K562 (cell line): Measurements from ENCODE around the gene GALNT7. TPM values are rescaled to one million over a fixed set of nuclear protein-coding genes. Genes with fewer than 3 reads are reported as not detected.

Source experiments
- CUX1 ChIP-seq: fragments of 200-800 bp; sonication (Bioruptor generic); IDR thresholded peaks from 2 replicates; pipeline ENCODE4 v1.6.1; 2016; ENCODE audit warnings: missing genetic modification characterization, missing compliant biosample characterization
- E4F1 ChIP-seq: fragments of 250-450 bp; sonication (Bioruptor Pico); IDR thresholded peaks from 2 replicates; pipeline ENCODE4 v1.5.0; 2021; ENCODE audit warnings: mild to moderate bottlenecking, borderline replicate concordance
- IRF2 ChIP-seq: sonication (generic); formaldehyde crosslinking; IDR thresholded peaks from 2 replicates; pipeline ENCODE4 v1.8.1; 2022; ENCODE audit warnings: mild to moderate bottlenecking, missing genetic modification reagents
- MAFF ChIP-seq: IDR thresholded peaks from 2 replicates; pipeline ENCODE4 v1.6.1; 2012; ENCODE audit warnings: low read length, improper control_type of control experiment
- MYBL2 ChIP-seq, 2 experiments: fragments of 450-650 bp in 1 of 2; sonication (generic) in 1 of 2; formaldehyde crosslinking in 1 of 2; IDR thresholded peaks; 2 replicates each; pipeline versions ENCODE4 v1.6.1 to v1.8.1; 2017 to 2022; ENCODE audit warnings: borderline replicate concordance in 1 of 2, inconsistent platforms in 1 of 2, low read depth in 1 of 2, mild to moderate bottlenecking in 1 of 2, missing genetic modification reagents in 1 of 2, moderate library complexity in 1 of 2
- NFE2 ChIP-seq: IDR thresholded peaks from 2 replicates; pipeline ENCODE4 v1.6.1; 2014; ENCODE audit warnings: antibody characterized with exemption, low read depth
- RB1 ChIP-seq: fragments of 450-650 bp; IDR thresholded peaks from 2 replicates; pipeline ENCODE4 v1.6.1; 2017; ENCODE audit warnings: low read depth, mild to moderate bottlenecking
- RNF2 ChIP-seq: sonication (generic); IDR thresholded peaks from 2 replicates; pipeline ENCODE4 v1.6.1; 2016
- SFPQ ChIP-seq: fragments of 200-400 bp; formaldehyde crosslinking; IDR thresholded peaks from 2 replicates; pipeline ENCODE4 v1.6.1; 2017; ENCODE audit warnings: mild to moderate bottlenecking, low read depth, low read length, moderate library complexity
- TFAM ChIP-seq: fragments of 250-450 bp; sonication (Bioruptor Pico); conservative IDR thresholded peaks from 2 replicates; pipeline ENCODE4 v1.5.0; 2021; ENCODE audit warnings: mild to moderate bottlenecking, moderate library complexity
- ZNF436 ChIP-seq: fragments of 250-450, 450-650 bp; sonication (Bioruptor Pico); formaldehyde crosslinking; IDR thresholded peaks from 2 replicates; pipeline ENCODE4 v1.7.0; 2020; ENCODE audit warnings: mild to moderate bottlenecking
- ZNF589 ChIP-seq: fragments of 200-800 bp; sonication (Bioruptor generic); IDR thresholded peaks from 2 replicates; pipeline ENCODE4 v1.6.1; 2016; ENCODE audit warnings: low read depth, missing genetic modification characterization, missing compliant biosample characterization
- polyA plus RNA-seq, 8 experiments: library from polyadenylated mRNA; depleted of rRNA in 4 of 8; stranded (reverse) in 5 of 8; unstranded in 3 of 8; fragments of >200 nt; fragmentation: Nextera tagmentation in 2 of 8; fragmentation: Illumina TruSeq in 1 of 8; extraction: Ambion mirVana in 2 of 8; extraction: Trizol in 1 of 8; gene quantifications; 2 replicates each; pipeline versions ENCODE4 v1.2.1 to v1.2.3, GENCODE V29; 2011 to 2014; ENCODE audit warnings: inconsistent platforms in 1 of 8, missing spikeins in 1 of 8
- total RNA-seq, 7 experiments: library from RNA; depleted of rRNA in 6 of 7; stranded (reverse); fragments of >200 nt in 6 of 7; fragmentation: Illumina TruSeq in 2 of 7; extraction: Trizol in 2 of 7; gene quantifications; 2 replicates each; pipeline versions ENCODE4 v1.2.1 to v1.2.3, GENCODE V29; 2011 to 2021; ENCODE audit warnings: low replicate concordance in 1 of 7
- TF ChIP-seq, protein P1 (sequence below): fragments of 450-650 bp; conservative IDR thresholded peaks from 2 replicates; pipeline ENCODE4 v1.6.1; 2016; ENCODE audit warnings: missing genetic modification characterization, low read depth, mild to moderate bottlenecking, missing compliant biosample characterization, moderate library complexity
- TF ChIP-seq, protein P2 (sequence below): fragments of 450-650 bp; formaldehyde crosslinking; IDR thresholded peaks from 2 replicates; pipeline ENCODE4 v1.4.0; 2022; ENCODE audit warnings: missing genetic modification characterization

Gene GALNT7
- total and polyA plus RNA-seq, 9 of the 15 experiments (the other 6 are each of a cell fraction or from before 2014, with no cell fraction given): 16.7 to 38.7 (median 31.1) TPM

DNA sequence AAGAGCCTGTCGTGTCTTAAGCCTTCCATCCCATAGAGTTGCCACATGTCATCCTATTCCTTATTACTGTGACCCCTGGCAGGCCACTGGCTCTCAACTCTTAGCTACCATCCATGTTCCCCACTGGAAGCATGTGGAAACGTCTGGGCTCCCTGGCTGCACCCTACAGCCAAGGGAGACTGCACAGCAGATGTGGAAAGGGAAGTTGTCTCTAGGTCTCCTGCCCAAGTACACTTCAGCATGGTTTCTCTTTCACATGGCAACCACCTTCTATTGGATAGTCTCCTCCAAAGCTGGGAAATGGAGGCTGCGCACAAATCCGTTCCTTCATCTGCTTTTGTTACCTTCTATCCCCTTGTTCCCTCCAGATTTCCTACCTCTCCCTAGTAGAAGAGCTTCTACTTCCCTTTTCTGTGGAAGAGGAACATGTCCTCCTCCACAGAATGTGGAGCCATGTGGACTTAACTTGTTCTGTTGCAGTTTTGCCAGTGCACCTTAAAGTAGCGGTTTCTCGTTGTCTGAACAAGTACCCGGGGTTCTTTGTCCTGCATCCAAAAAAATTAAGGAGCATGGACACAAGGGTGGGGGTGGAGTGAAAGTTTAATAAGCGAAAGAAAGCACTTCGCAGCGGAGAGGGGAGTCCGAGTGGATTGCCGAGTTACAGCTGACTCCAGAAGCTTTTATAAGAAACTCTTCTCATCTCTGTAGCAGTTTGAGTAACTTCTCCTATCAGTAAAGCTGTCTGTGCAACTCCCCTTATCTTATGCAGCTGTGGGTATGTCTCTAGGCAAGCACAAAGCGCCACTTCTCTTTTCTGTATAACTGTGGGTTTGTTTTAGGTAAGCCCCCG lies 113.0 kb downstream of the GALNT7 start (continued):
- TF ChIP-seq SFPQ (no peak), ZNF589 (CRISPR knock-in tag) (no peak), RB1 (no peak), MYBL2 (IDR thresholded peaks at IDR 0.05; ENCODE audit: low read depth) (no peak), MYBL2 (CRISPR knock-in tag; IDR thresholded peaks at IDR 0.05; ENCODE audit: borderline replicate concordance) (no peak), TFAM (CRISPR knock-in tag) (no peak), IRF2 (CRISPR knock-in tag) (no peak), ZNF436 (CRISPR knock-in tag) (no peak), E4F1 (no peak), NFE2 (no peak), MAFF (no peak), RNF2 (no peak), CUX1 (CRISPR knock-in tag) (no peak)
- TF ChIP-seq, protein P1, sequence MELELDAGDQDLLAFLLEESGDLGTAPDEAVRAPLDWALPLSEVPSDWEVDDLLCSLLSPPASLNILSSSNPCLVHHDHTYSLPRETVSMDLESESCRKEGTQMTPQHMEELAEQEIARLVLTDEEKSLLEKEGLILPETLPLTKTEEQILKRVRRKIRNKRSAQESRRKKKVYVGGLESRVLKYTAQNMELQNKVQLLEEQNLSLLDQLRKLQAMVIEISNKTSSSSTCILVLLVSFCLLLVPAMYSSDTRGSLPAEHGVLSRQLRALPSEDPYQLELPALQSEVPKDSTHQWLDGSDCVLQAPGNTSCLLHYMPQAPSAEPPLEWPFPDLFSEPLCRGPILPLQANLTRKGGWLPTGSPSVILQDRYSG (tag): no peak
- TF ChIP-seq, protein P2, sequence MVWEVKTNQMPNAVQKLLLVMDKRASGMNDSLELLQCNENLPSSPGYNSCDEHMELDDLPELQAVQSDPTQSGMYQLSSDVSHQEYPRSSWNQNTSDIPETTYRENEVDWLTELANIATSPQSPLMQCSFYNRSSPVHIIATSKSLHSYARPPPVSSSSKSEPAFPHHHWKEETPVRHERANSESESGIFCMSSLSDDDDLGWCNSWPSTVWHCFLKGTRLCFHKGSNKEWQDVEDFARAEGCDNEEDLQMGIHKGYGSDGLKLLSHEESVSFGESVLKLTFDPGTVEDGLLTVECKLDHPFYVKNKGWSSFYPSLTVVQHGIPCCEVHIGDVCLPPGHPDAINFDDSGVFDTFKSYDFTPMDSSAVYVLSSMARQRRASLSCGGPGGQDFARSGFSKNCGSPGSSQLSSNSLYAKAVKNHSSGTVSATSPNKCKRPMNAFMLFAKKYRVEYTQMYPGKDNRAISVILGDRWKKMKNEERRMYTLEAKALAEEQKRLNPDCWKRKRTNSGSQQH (CRISPR knock-in tag): no peak
